Mammary epithelial cell (primary cell): ENCODE measurements around the gene BLCAP.

Experiments
- CTCF ChIP-seq, 2 donors: IDR thresholded peaks in 1 of 2; conservative IDR thresholded peaks in 1 of 2; 2 replicates each; pipeline ENCODE4 v1.5.1; 2011 to 2012; ENCODE audit warnings: inconsistent platforms in 2 of 2, low read length in 2 of 2, mild to moderate bottlenecking in 2 of 2, control low read depth in 1 of 2, low read depth in 1 of 2; ENCODE audit not compliant: insufficient read depth in 1 of 2; ENCODE audit errors: extremely low read depth in 1 of 2
- EZH2 ChIP-seq: IDR thresholded peaks from 2 replicates; pipeline ENCODE4 v1.6.1; 2012; ENCODE audit warnings: low read length, inconsistent platforms, borderline replicate concordance

GRCh38 chr20:37506152-37506725 is 21.4 kb downstream of the BLCAP start:
- TF ChIP-seq CTCF (conservative IDR thresholded peaks at IDR 0.05 in 1 of 2, IDR thresholded peaks at IDR 0.05 in 1 of 2; ENCODE audit: extremely low read depth in 1 of 2, insufficient read depth in 1 of 2, low read depth in 1 of 2, low read length in 2 of 2) (no peak), EZH2 (no peak)
